T-helper 2 cell (primary cell): ENCODE results near the gene SLC6A19.
A peak's percentile ranks its signal among the peaks of the same experiment; 100 is the strongest.

Source experiments
- DNase-seq, 5 experiments: peaks; one replicate each; pipeline versions ENCODE4 v3.0.0 to v3.0.0-alpha.2; 2012 to 2022

SLC6A19 gene

GRCh38 chr5:1180841-1181271 lies 20.5 kb upstream of the SLC6A19 start:
- no peak for DNase-seq

DNA sequence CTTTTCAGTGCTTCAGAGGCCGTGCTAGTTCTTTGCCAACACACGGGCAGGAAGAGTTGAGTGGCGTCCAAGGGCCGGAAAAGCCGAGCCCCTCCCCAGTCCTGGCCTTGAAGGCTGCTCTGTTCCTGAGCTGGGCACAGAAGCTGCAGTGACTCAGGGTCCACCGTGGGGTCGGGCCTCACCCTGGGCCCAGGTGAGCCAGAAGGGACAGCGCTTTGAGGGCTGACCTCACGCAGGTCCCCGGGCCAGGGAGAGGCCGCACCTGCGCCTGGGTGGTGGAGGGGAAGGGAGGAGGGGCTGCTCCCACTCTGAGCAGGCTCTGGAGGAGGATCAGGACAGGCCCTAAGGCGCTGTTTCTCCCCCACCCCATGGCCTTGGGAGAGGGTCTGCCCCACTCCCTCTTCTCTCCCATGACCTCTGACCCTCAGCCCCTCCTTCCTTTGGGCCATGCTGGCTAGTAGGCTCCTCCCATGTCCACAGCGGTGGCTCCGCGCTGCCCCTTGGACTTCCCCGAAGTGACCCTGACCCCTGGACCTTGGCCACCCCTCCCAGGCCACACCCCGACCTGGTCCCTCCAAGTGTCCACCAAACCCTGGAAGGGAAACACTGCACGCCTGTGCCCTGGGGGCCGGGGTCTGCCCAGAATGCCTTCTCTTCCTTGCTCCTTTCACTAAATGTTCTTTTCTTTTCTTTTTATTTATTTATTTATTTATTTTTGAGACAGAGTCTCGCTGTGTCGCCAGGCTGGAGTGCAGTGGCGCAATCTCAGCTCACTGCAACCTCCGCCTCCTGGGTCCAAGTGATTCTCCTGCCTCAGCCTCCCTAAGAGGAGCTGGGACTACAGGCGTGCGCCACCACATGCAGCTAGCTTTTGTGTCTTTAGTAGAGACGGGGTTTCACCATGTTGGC lies 19.7 kb upstream of the SLC6A19 start:
- no peak for DNase-seq

- no peak for DNase-seq
Measured at GRCh38 chr5:1182360-1182632, 19.1 kb upstream of the SLC6A19 start.

- no peak for DNase-seq
Measured at GRCh38 chr5:1182633-1183423, 18.6 kb upstream of the SLC6A19 start.

- no peak for DNase-seq
Measured at GRCh38 chr5:1183424-1184162, 17.8 kb upstream of the SLC6A19 start.

DNA sequence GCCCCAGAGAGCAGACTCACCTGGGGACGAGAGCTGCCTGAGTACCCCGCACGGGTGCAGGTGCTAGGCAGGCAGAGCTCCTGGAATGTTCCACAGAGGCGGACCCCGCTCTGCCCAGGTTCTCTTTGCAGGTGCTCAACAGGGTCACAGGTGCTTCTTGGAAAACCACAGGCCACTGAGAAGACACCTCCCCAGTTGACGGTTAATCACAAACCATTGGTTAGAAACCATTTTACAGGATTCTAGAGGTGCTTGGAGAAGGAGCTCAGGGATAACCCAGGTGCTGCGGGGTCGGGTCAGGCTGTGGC lies 17.3 kb upstream of the SLC6A19 start:
- DNase-seq = no peak

GRCh38 chr5:1184481-1184880 lies 16.9 kb upstream of the SLC6A19 start:
- DNase-seq = no peak

- DNase-seq = no peak
Measured at GRCh38 chr5:1185038-1185627, 16.3 kb upstream of the SLC6A19 start.

- peak in 1 of 5 experiments; percentile 1 for DNase-seq
Measured at GRCh38 chr5:1185629-1186350, 15.6 kb upstream of the SLC6A19 start.

GRCh38 chr5:1186351-1187233 lies 14.8 kb upstream of the SLC6A19 start:
- DNase-seq = no peak

GRCh38 chr5:1187234-1187949 lies 14.0 kb upstream of the SLC6A19 start:
- DNase-seq = no peak

- no peak for DNase-seq
Measured at GRCh38 chr5:1187950-1188334, 13.5 kb upstream of the SLC6A19 start.

GRCh38 chr5:1188464-1188863 lies 12.9 kb upstream of the SLC6A19 start:
- DNase-seq = no peak

GRCh38 chr5:1189269-1189668 lies 12.1 kb upstream of the SLC6A19 start:
- DNase-seq = no peak

GRCh38 chr5:1190278-1190677 lies 11.1 kb upstream of the SLC6A19 start:
- DNase-seq = no peak

DNA sequence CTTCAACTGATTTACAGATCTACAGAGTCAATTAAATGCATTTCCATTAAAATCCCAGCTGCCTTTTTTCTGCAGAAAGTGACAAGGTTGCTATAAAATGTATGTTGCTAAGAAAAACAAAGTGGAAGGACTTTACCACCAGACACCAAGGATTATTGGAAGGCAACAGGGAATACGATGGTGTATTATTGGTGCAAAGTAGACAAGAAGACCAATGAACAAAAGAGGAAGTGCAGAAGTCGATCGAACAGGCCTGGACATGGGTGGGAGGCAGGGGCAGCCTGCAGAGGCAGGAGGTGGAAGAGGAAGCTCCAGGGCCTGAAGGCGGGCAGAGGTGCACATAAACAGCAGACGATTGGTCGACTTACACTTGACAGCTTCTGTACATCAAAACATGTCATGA lies 10.6 kb upstream of the SLC6A19 start:
- no peak for DNase-seq

DNA sequence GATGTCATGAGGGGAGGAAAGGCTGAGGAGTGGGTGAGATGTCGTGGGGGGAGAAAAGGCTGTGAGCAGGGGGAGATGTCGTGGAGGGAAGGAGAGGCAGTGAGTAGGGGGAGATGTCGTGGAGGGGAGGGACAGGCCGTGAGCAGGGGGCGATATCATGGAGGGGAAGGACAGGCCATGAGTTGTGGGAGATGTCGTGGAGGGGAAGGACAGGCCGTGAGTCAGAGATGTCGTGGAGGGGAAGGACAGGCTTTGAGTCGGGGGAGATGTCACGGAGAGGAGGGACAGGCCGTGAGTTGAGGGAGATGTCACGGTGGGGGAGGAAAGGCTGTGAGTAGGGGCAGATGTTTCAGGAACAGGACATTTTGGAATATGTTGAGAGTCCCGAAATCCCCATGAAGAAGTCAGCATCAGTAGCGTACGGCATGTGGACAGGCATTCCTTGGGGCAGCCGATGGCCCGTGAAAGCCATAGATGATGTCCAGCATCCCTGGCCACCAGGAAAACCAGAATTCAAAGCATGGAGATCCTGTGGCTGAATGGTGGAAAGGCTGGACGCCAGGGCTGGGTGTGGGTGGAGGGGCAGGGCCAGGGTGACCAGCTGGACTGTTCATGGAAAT lies 8.3 kb upstream of the SLC6A19 start:
- DNase-seq = no peak

- DNase-seq = no peak
Measured at GRCh38 chr5:1193591-1193985, 7.8 kb upstream of the SLC6A19 start.

DNA sequence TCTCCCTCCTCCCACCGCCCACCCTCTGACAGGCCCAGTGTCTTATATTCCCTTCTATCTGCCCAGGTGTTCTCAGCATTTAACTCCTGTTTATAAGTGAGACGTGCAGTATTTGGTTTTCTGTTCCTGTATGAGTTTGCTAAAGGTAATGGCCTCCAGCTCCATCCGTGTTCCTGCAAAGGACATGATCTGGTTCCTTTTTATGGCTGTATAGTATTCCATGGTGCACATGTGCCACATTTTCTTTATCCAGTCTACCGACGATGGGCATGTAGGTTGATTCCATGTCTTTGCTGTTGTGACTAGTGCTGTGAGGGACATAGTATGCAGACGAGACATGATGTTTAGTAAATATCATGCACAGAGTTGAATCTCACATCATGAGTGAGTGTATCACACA lies 7.0 kb upstream of the SLC6A19 start:
- no peak for DNase-seq

GRCh38 chr5:1195439-1195838 lies 6.0 kb upstream of the SLC6A19 start:
- no peak for DNase-seq
